Right lobe of liver (tissue), 6 donors: Measurements from ENCODE around the gene GOLGA6L26. TPM values are rescaled to one million over a fixed set of nuclear protein-coding genes. Genes with fewer than 3 reads are reported as not detected.
"Not testable (repeated sequence)": the region's sequence is repeated elsewhere in the genome, so short reads cannot be mapped to it uniquely, and the experiment has no call there.

Source experiments
- ATAC-seq, 4 donors: fragments of 200-7000 bp; cut with Tn5 transposase; one replicate each; pipeline ENCODE4 v1.9.1; 2020; ENCODE audit warnings: mild to moderate bottlenecking in 4 of 4, moderate library complexity in 4 of 4
- DNase-seq, 3 donors: peaks; one replicate each; pipeline ENCODE4 v3.0.0-alpha.2; 2020
- H3K27ac ChIP-seq, 3 donors: fragments of 200-600 bp; one replicate each; pipeline ENCODE4 v1.8.0; 2022
- H3K27me3 ChIP-seq, 2 donors: fragments of 200-600 bp; one replicate each; pipeline ENCODE4 v1.8.0; 2022
- H3K36me3 ChIP-seq, 4 donors: fragments of 200-600 bp; sonication (generic) in 1 of 4; one replicate each; pipeline versions ENCODE4 v1.5.1 to v1.8.0; 2017 to 2022; ENCODE audit warnings: control low read depth in 1 of 4
- H3K4me1 ChIP-seq, 4 donors: fragments of 200-600 bp; sonication (generic) in 1 of 4; one replicate each; pipeline versions ENCODE4 v1.5.1 to v1.8.0; 2017 to 2022; ENCODE audit warnings: control low read depth in 1 of 4
- H3K4me3 ChIP-seq, 3 donors: fragments of 200-600 bp; one replicate each; pipeline ENCODE4 v1.8.0; 2022
- H3K9me3 ChIP-seq, 4 donors: fragments of 200-600 bp; sonication (generic) in 1 of 4; one replicate each; pipeline versions ENCODE4 v1.5.1 to v1.8.0; 2017 to 2022; ENCODE audit warnings: control low read depth in 1 of 4
- CTCF ChIP-seq, 4 donors: fragments of 200-600 bp in 3 of 4; fragments of 450-650 bp in 1 of 4; IDR thresholded peaks; one replicate each; pipeline versions ENCODE4 v1.5.1 to v1.8.0; 2016 to 2022; ENCODE audit warnings: antibody characterized with exemption in 4 of 4, mild to moderate bottlenecking in 2 of 4
- POLR2A ChIP-seq: fragments of 450-650 bp; IDR thresholded peaks from one replicate; pipeline ENCODE4 v1.6.1; 2017; ENCODE audit warnings: antibody characterized with exemption, mild to moderate bottlenecking
- WGBS: methylation state at CpG from one replicate; pipeline ENCODE4 v1.1.6; 2018; ENCODE audit warnings: low coverage, low lambda C conversion rate; ENCODE audit not compliant: insufficient coverage; ENCODE audit errors: missing lambda C conversion rate; 5-methylcytosine and 5-hydroxymethylcytosine counted together
- intact Hi-C, 2 donors: fragments of 100-400 bp; cut with DNase I; formaldehyde crosslinking; loops; one replicate each; pipeline versions ENCODE4 v1.11.2 to v1.14.1; 2022
- total RNA-seq, 6 experiments: library from RNA; depleted of rRNA in 2 of 6; stranded (reverse); fragments of >200 nt in 2 of 6; fragmentation: NEBNext Ultra II Directional in 3 of 6; extraction: Animal tissue kit (Norgen Biotek cat#: 25700) in 3 of 6; gene quantifications; one replicate each; pipeline versions ENCODE4 v1.1.0 to v1.2.4, GENCODE V29; 2016 to 2023
- donor health status: DM: no; HTN: yes; CAD: no.
- donor health status: DM: no; HTN: no; CAD: no.
- donor health status: DM: no; HTN: no; CAD: no.
- donor health status: DM: no; HTN: yes; CAD: no.
- donor health status: DM: no; HTN: yes; CAD: no.

The GOLGA6L26 gene
- total RNA-seq, 6 experiments from 2014 or later = not detected

- no peaks in the 10 kb centered on the region for H3K27me3 ChIP-seq
- H3K36me3 ChIP-seq = no peaks in the 10 kb centered on the region
- intact Hi-C loops = no loop called here
- WGBS = 59% methylated on average over 2 of the region's 2 CpGs
- H3K4me1 ChIP-seq = no peaks in the 10 kb centered on the region
- no peaks in the 10 kb centered on the region for H3K9me3 ChIP-seq
- TF ChIP-seq POLR2A = no peak
- TF ChIP-seq CTCF (IDR thresholded peaks at IDR 0.05) = no peak
- DNase-seq (no peak), ATAC-seq (no peak)
- H3K27ac ChIP-seq = no peak overlapping the region
- H3K4me3 ChIP-seq = no peak overlapping the region
Observed at GRCh38 chr15:23370578-23370977, 36.6 kb upstream of the GOLGA6L26 start.

GRCh38 chr15:23364261-23364660, 30.3 kb upstream of the GOLGA6L26 start:
- DNase-seq, H3K4me1 ChIP-seq, H3K4me3 ChIP-seq, H3K36me3 ChIP-seq, H3K27ac ChIP-seq, H3K27me3 ChIP-seq, intact Hi-C loops, H3K9me3 ChIP-seq, ATAC-seq: not testable (repeated sequence)
- 19% methylated on average over 3 of the region's 9 CpGs for WGBS

- WGBS = no CpG with 5 or more reads among the region's 5 CpGs
- H3K36me3 ChIP-seq, H3K9me3 ChIP-seq, H3K4me3 ChIP-seq, H3K27ac ChIP-seq, ATAC-seq, intact Hi-C loops, DNase-seq, H3K4me1 ChIP-seq, H3K27me3 ChIP-seq: not testable (repeated sequence)
Observed at GRCh38 chr15:23362622-23363021, 28.6 kb upstream of the GOLGA6L26 start.

- DNase-seq, ATAC-seq: not testable (repeated sequence)
- no CpG with 5 or more reads among the region's 8 CpGs for WGBS
Observed at GRCh38 chr15:23354448-23354847, 20.5 kb upstream of the GOLGA6L26 start, which contains the start of gene GOLGA8S. Gene GOLGA8S, plus strand, starts transcription at chr15:23354748. Its CDS starts 62 bp downstream, at chr15:23354810.

GRCh38 chr15:23311233-23311632, 22.8 kb downstream of the GOLGA6L26 start:
- H3K9me3 ChIP-seq, H3K4me3 ChIP-seq, ATAC-seq, H3K27me3 ChIP-seq, H3K4me1 ChIP-seq, H3K27ac ChIP-seq, intact Hi-C loops: not testable (repeated sequence)
- DNase-seq = peak in 1 of 3 donors; percentile 58
- WGBS = 75% methylated on average over 2 of the region's 13 CpGs
- H3K36me3 ChIP-seq = peaks cover 0 to 47% (median 13%) of the 10 kb centered on the region in 4 donors

More at GRCh38 chr15:23354448-23354847, 20.5 kb upstream of the GOLGA6L26 start, which contains the start of gene GOLGA8S:
- H3K27me3 ChIP-seq, H3K4me1 ChIP-seq, H3K36me3 ChIP-seq, H3K4me3 ChIP-seq, H3K9me3 ChIP-seq, intact Hi-C loops, H3K27ac ChIP-seq: not testable (repeated sequence)

- H3K27ac ChIP-seq, H3K9me3 ChIP-seq, H3K4me1 ChIP-seq, H3K4me3 ChIP-seq, H3K27me3 ChIP-seq, intact Hi-C loops, ATAC-seq: not testable (repeated sequence)
- peak in 1 of 3 donors; percentile 35 for DNase-seq
- WGBS = 86% methylated on average over 5 of the region's 7 CpGs
- peaks cover 0 to 42% (median 11%) of the 10 kb centered on the region in 4 donors for H3K36me3 ChIP-seq
Observed at GRCh38 chr15:23305921-23306320, 28.1 kb downstream of the GOLGA6L26 start.

GRCh38 chr15:23304805-23305204, 29.2 kb downstream of the GOLGA6L26 start:
- Histone ChIP-seq H3K4me3 (peak overlapping the region in 1 of 3 donors; percentile 63), H3K36me3 (peaks cover 0 to 30% (median 5%) of the 10 kb centered on the region in 4 donors)
- DNase-seq, H3K4me1 ChIP-seq, H3K27me3 ChIP-seq, H3K27ac ChIP-seq, H3K9me3 ChIP-seq, intact Hi-C loops: not testable (repeated sequence)
- 45% methylated on average over 4 of the region's 4 CpGs for WGBS
- ATAC-seq = peak in 1 of 4 donors; percentile 40

- peak overlapping the region in 1 of 3 donors; percentile 51 for H3K27ac ChIP-seq
- H3K36me3 ChIP-seq = peaks cover 0 to 25% (median 3%) of the 10 kb centered on the region in 4 donors
- H3K4me1 ChIP-seq, ATAC-seq, H3K27me3 ChIP-seq, H3K9me3 ChIP-seq, intact Hi-C loops: not testable (repeated sequence)
- DNase-seq = peak in 1 of 3 donors; percentile 47
- H3K4me3 ChIP-seq = peak overlapping the region; percentile 23 to 63 (median 50)
- WGBS = 0% methylated on average over 4 of the region's 7 CpGs
Observed at GRCh38 chr15:23304267-23304666, 29.7 kb downstream of the GOLGA6L26 start.
